H1 (cell line): ENCODE results near the gene RBP3.

Experiments
- ASH2L ChIP-seq: fragments of 200-600, 300-600 bp; sonication (generic); IDR thresholded peaks from one replicate; pipeline ENCODE4 v1.7.1; 2017; ENCODE audit warnings: low read length
- CTCF ChIP-seq, 3 experiments: IDR thresholded peaks; 1 replicate in 2 of 3; 2 replicates in 1 of 3; pipeline versions ENCODE4 v1.5.1 to v1.6.1; 2011; ENCODE audit warnings: low read length in 3 of 3, mild to moderate bottlenecking in 3 of 3, inconsistent platforms in 2 of 3, low read depth in 1 of 3, moderate library complexity in 1 of 3; ENCODE audit not compliant: insufficient read depth in 1 of 3; ENCODE audit errors: control extremely low read depth in 1 of 3
- EP300 ChIP-seq, 2 experiments: IDR thresholded peaks; 1 replicate in 1 of 2; 2 replicates in 1 of 2; pipeline ENCODE4 v1.6.1; 2011 to 2012; ENCODE audit warnings: low read depth in 2 of 2, low read length in 2 of 2, mild to moderate bottlenecking in 2 of 2, borderline replicate concordance in 1 of 2, inconsistent platforms in 1 of 2, moderate library complexity in 1 of 2
- EZH2 ChIP-seq: fragments of 200-600 bp; sonication (generic); IDR thresholded peaks from 2 replicates; pipeline ENCODE4 v1.7.1; 2012; ENCODE audit warnings: low read depth, mild to moderate bottlenecking, moderate library complexity, low read length, inconsistent platforms; ENCODE audit not compliant: severe bottlenecking
- MAFK ChIP-seq: IDR thresholded peaks from 2 replicates; pipeline ENCODE4 v1.6.1; 2012; ENCODE audit warnings: low read depth, mild to moderate bottlenecking, improper control_type of control experiment, low read length
- POLR2A ChIP-seq, 2 experiments: IDR thresholded peaks; 1 replicate in 1 of 2; 2 replicates in 1 of 2; pipeline ENCODE4 v1.6.1; 2011; ENCODE audit warnings: low read depth in 2 of 2, low read length in 2 of 2, mild to moderate bottlenecking in 2 of 2; ENCODE audit errors: control extremely low read depth in 1 of 2
- RAD21 ChIP-seq, 2 experiments: IDR thresholded peaks in 1 of 2; conservative IDR thresholded peaks in 1 of 2; 2 replicates each; pipeline ENCODE4 v1.6.1; 2011; ENCODE audit warnings: low read depth in 2 of 2, low read length in 2 of 2, improper control_type of control experiment in 1 of 2, inconsistent platforms in 1 of 2, mild to moderate bottlenecking in 1 of 2, moderate library complexity in 1 of 2
- SIN3A ChIP-seq, 2 experiments: IDR thresholded peaks in 1 of 2; conservative IDR thresholded peaks in 1 of 2; 2 replicates each; pipeline ENCODE4 v1.6.1; 2011 to 2012; ENCODE audit warnings: low read length in 2 of 2, improper control_type of control experiment in 1 of 2, low read depth in 1 of 2, mild to moderate bottlenecking in 1 of 2
- TCF12 ChIP-seq: IDR thresholded peaks from 2 replicates; pipeline ENCODE4 v1.6.1; 2011; ENCODE audit warnings: low read depth, mild to moderate bottlenecking, low read length
- YY1 ChIP-seq: IDR thresholded peaks from 2 replicates; pipeline ENCODE4 v1.6.1; 2011; ENCODE audit warnings: low read depth, mild to moderate bottlenecking, low read length

- no peak for TF ChIP-seq CTCF (IDR thresholded peaks at IDR 0.05; ENCODE audit: control extremely low read depth in 1 of 3, insufficient read depth in 1 of 3, low read depth in 1 of 3, low read length in 3 of 3)
- no peak for TF ChIP-seq EZH2
- no peak for TF ChIP-seq SIN3A (conservative IDR thresholded peaks at IDR 0.05 in 1 of 2, IDR thresholded peaks at IDR 0.05 in 1 of 2; ENCODE audit: low read depth in 1 of 2, low read length in 2 of 2)
- no peak for TF ChIP-seq POLR2A (IDR thresholded peaks at IDR 0.05; ENCODE audit: control extremely low read depth in 1 of 2, low read depth in 2 of 2, low read length in 2 of 2)
- TF ChIP-seq TCF12 = no peak
- no peak for TF ChIP-seq MAFK
- no peak for TF ChIP-seq RAD21 (IDR thresholded peaks at IDR 0.05 in 1 of 2, conservative IDR thresholded peaks at IDR 0.05 in 1 of 2; ENCODE audit: low read depth in 2 of 2, low read length in 2 of 2)
- no peak for TF ChIP-seq EP300 (IDR thresholded peaks at IDR 0.05; ENCODE audit: borderline replicate concordance in 1 of 2, low read depth in 2 of 2, low read length in 2 of 2)
- TF ChIP-seq ASH2L = no peak
- no peak for TF ChIP-seq YY1
Measured at GRCh38 chr10:47378183-47378510, 30.0 kb downstream of the RBP3 start.
